BE2C (cell line): ENCODE results near the gene PRAC1.

ENCODE experiments used
- DNase-seq: peaks from one replicate; pipeline ENCODE4 v3.0.0-alpha.2; 2020
- H3K27me3 ChIP-seq: fragments of 250-450 bp; sonication (Bioruptor Pico); 2 replicates; pipeline ENCODE4 v1.5.1; 2020; ENCODE audit warnings: mild to moderate bottlenecking
- H3K36me3 ChIP-seq: fragments of 250-450 bp; sonication (Bioruptor Pico); 2 replicates; pipeline ENCODE4 v1.5.1; 2020; ENCODE audit warnings: mild to moderate bottlenecking
- H3K4me1 ChIP-seq: fragments of 250-450 bp; sonication (Bioruptor Pico); 2 replicates; pipeline ENCODE4 v1.5.1; 2020
- H3K4me3 ChIP-seq: 2 replicates; pipeline ENCODE4 v1.5.1; 2011; ENCODE audit warnings: low read depth, low read length
- H3K9me3 ChIP-seq: fragments of 250-450 bp; sonication (Bioruptor Pico); 2 replicates; pipeline ENCODE4 v1.5.1; 2020
- TF ChIP-seq, protein P1 (sequence below): IDR thresholded peaks from 2 replicates; pipeline ENCODE4 v1.5.1; 2012; ENCODE audit warnings: mild to moderate bottlenecking, low read depth, low read length

The PRAC1 gene

DNA sequence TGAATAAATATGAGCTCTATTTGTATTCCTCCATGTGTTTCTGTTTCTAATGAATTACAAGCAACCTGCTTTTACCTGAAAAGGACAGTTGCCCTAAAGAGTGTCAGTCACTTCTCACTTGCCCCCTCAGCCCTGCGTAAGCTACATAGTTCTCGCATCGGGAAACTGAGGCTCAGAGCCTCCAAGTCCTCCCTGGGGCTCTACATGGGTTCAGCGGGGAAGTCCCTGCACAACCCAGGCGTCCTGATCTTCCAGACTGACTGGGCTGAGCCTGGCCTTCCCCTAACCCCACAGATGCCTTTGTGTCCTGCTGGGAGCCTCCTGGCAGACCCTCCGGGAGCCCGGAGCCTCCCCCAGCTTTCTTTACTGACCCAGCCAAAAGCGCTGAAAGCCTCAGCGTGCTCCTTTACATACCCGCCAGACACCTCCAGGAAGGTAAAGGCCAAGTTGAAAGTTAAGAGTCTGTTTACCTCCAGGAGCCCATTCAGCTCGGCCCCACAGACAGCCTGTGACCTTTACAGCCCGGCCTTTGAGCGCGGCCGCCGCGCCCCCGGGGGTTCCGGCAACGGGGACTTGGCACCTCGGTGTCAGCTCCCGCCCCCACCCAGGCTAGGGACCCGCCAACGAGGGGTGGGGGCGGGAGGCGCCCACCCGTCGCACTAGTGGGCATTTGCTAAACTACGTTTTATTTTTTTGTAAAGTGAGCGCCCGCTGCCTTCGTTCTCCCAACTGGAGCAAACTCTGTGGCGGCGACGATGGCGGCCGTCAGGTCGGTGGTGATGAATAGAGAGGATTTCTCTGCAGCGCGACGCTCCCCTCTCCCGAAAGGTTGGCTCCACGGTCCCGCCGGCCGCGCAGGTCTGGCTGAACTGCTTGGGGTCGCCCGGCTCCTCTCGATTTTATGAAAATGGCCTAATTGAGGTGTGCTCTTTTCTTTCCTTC lies 10.6 kb upstream of the PRAC1 start:
- H3K27me3 ChIP-seq: peaks cover 96% of the 10 kb centered on the region
- no peaks in the 10 kb centered on the region for H3K9me3 ChIP-seq
- H3K4me1 ChIP-seq: no peaks in the 10 kb centered on the region
- H3K36me3 ChIP-seq: no peaks in the 10 kb centered on the region
- no peak for DNase-seq
- H3K4me3 ChIP-seq: no peak overlapping the region
- TF ChIP-seq, protein P1, sequence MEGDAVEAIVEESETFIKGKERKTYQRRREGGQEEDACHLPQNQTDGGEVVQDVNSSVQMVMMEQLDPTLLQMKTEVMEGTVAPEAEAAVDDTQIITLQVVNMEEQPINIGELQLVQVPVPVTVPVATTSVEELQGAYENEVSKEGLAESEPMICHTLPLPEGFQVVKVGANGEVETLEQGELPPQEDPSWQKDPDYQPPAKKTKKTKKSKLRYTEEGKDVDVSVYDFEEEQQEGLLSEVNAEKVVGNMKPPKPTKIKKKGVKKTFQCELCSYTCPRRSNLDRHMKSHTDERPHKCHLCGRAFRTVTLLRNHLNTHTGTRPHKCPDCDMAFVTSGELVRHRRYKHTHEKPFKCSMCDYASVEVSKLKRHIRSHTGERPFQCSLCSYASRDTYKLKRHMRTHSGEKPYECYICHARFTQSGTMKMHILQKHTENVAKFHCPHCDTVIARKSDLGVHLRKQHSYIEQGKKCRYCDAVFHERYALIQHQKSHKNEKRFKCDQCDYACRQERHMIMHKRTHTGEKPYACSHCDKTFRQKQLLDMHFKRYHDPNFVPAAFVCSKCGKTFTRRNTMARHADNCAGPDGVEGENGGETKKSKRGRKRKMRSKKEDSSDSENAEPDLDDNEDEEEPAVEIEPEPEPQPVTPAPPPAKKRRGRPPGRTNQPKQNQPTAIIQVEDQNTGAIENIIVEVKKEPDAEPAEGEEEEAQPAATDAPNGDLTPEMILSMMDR: no peak

GRCh38 chr17:48731355-48731754 lies 9.0 kb upstream of the PRAC1 start:
- Histone ChIP-seq H3K4me3 (no peak overlapping the region), H3K36me3 (no peaks in the 10 kb centered on the region), H3K9me3 (no peaks in the 10 kb centered on the region), H3K27me3 (peaks cover 98% of the 10 kb centered on the region), H3K4me1 (no peaks in the 10 kb centered on the region)
- TF ChIP-seq, protein P1: no peak
- no peak for DNase-seq

GRCh38 chr17:48730240-48730550 lies 7.9 kb upstream of the PRAC1 start:
- no peak overlapping the region for H3K4me3 ChIP-seq
- no peaks in the 10 kb centered on the region for H3K36me3 ChIP-seq
- H3K9me3 ChIP-seq: no peaks in the 10 kb centered on the region
- H3K4me1 ChIP-seq: no peaks in the 10 kb centered on the region
- H3K27me3 ChIP-seq: peaks cover 98% of the 10 kb centered on the region
- no peak for DNase-seq
- TF ChIP-seq, protein P1: no peak

DNA sequence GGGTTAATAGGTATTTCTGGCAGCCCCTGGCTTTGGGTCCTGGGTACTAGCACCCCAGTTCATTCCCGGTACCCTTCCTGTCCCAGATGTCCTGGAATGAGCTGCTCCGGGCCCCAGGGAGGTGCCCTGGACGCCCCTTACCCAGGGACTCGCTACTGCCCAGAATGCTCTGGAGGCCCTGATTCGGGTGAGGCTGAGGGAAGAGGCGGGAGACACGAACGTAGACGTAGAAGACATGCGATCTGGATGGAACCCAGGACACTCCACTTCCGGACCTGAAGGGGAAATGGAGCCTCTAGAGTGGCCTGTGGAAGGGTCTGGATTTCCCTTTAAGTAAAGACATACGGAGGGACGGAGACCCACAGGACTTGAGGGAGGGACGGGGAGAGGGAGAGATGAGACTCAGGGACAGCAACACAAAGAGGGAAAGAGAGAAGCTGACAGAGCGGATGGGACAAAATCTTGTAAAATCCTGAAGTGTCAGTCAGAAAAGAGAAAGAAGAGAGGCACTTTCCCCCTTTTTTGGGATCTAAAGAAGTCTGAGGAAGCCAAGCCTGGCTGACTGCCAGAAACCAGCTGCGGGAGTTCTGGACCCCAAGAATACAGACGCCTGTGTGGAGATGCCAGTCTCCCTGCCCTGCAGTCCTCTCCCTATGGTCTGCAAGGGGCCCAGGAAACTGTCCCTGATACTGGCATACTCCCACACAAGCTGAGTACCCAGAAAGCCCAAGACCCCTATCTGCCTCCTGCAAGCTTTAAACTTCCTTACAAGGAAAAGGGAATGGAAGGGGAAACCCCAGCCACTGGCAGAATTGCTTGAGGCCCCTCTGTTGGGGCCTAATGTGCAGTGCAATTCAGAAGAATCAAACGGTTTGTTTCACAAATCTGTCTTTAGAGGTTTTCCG lies 7.3 kb upstream of the PRAC1 start:
- no peak for DNase-seq
- no peaks in the 10 kb centered on the region for H3K36me3 ChIP-seq
- peaks cover 98% of the 10 kb centered on the region for H3K27me3 ChIP-seq
- no peaks in the 10 kb centered on the region for H3K9me3 ChIP-seq
- H3K4me3 ChIP-seq: no peak overlapping the region
- TF ChIP-seq, protein P1: no peak
- no peaks in the 10 kb centered on the region for H3K4me1 ChIP-seq

- TF ChIP-seq, protein P1: no peak
- peaks cover 98% of the 10 kb centered on the region for H3K27me3 ChIP-seq
- H3K36me3 ChIP-seq: no peaks in the 10 kb centered on the region
- no peaks in the 10 kb centered on the region for H3K9me3 ChIP-seq
- peak; percentile 58 for DNase-seq
- peak within 1 kb of the TSS; percentile 36 for H3K4me3 ChIP-seq
- H3K4me1 ChIP-seq: no peaks in the 10 kb centered on the region
These were observed 6.2 kb upstream of the PRAC1 start, which contains the start of gene HOXB13 for GRCh38 chr17:48728232-48729231. TSS of gene HOXB13 (minus strand) at chr17:48728750. CDS start at chr17:48728593, 157 bp downstream.
